Natural killer cell (primary cell): ENCODE results near the gene NLN. TPM values are rescaled to one million over a fixed set of nuclear protein-coding genes. Genes with fewer than 3 reads are reported as not detected.
A peak's percentile ranks its signal among the peaks of the same experiment; 100 is the strongest.

Experiments used
- ATAC-seq, 3 donors: fragments of 150-1000 bp in 2 of 3; fragments of 200-7000 bp in 1 of 3; cut with Tn5 transposase; 1 replicate in 1 of 3; 2 replicates in 2 of 3; pipeline ENCODE4 v1.10.0; 2021; ENCODE audit warnings: mild to moderate bottlenecking in 2 of 3, moderate library complexity in 2 of 3
- DNase-seq, 2 donors: peaks; one replicate each; pipeline versions ENCODE4 v3.0.0 to v3.0.0-alpha.2; 2013 to 2021; ENCODE audit warnings: mixed read lengths in 1 of 2
- H3K27ac ChIP-seq: one replicate; pipeline ENCODE4 v1.5.1; 2013; ENCODE audit warnings: mild to moderate bottlenecking, low read length
- H3K27me3 ChIP-seq: one replicate; pipeline ENCODE4 v1.6.1; 2013; ENCODE audit warnings: low read length; ENCODE audit not compliant: control insufficient read depth, insufficient read depth
- H3K36me3 ChIP-seq: one replicate; pipeline ENCODE4 v1.6.1; 2013; ENCODE audit warnings: low read length; ENCODE audit not compliant: control insufficient read depth, insufficient read depth
- H3K4me1 ChIP-seq: one replicate; pipeline ENCODE4 v1.6.1; 2013; ENCODE audit warnings: low read length; ENCODE audit not compliant: control insufficient read depth, insufficient read depth
- H3K4me3 ChIP-seq: one replicate; pipeline ENCODE4 v1.5.1; 2013; ENCODE audit warnings: low read length
- H3K9me3 ChIP-seq: one replicate; pipeline ENCODE4 v1.6.1; 2013; ENCODE audit warnings: low read length; ENCODE audit not compliant: control insufficient read depth, insufficient read depth
- H3K27ac Mint-ChIP-seq, 2 donors: one replicate each; pipeline ENCODE4 v1.8.0; 2022; ENCODE audit warnings: mild to moderate bottlenecking in 2 of 2, mixed read lengths in 2 of 2, moderate library complexity in 1 of 2
- H3K27me3 Mint-ChIP-seq, 2 donors: one replicate each; pipeline ENCODE4 v1.8.0; 2022; ENCODE audit warnings: low read depth in 2 of 2, mixed read lengths in 2 of 2
- H3K36me3 Mint-ChIP-seq: one replicate; pipeline ENCODE4 v1.8.0; 2022; ENCODE audit warnings: mixed read lengths
- H3K4me1 Mint-ChIP-seq, 2 donors: one replicate each; pipeline ENCODE4 v1.8.0; 2022; ENCODE audit warnings: mixed read lengths in 2 of 2
- H3K4me3 Mint-ChIP-seq: one replicate; pipeline ENCODE4 v1.8.0; 2022; ENCODE audit warnings: mild to moderate bottlenecking, moderate library complexity, mixed read lengths
- H3K9me3 Mint-ChIP-seq, 2 donors: one replicate each; pipeline ENCODE4 v1.8.0; 2022; ENCODE audit warnings: mixed read lengths in 2 of 2
- CTCF ChIP-seq: fragments of 200-600 bp; IDR thresholded peaks from one replicate; pipeline ENCODE4 v1.8.0; 2022; ENCODE audit warnings: antibody characterized with exemption
- WGBS: methylation state at CpG from one replicate; pipeline ENCODE4 v1.1.7; 2013; ENCODE audit warnings: missing lambda C conversion rate; ENCODE audit not compliant: insufficient coverage; 5-methylcytosine and 5-hydroxymethylcytosine counted together
- intact Hi-C: fragments of 100-400 bp; cut with micrococcal nuclease; formaldehyde crosslinking; loops from one replicate; pipeline ENCODE4 v1.14.2; 2022
- total RNA-seq, 4 donors: library from RNA; stranded (reverse); fragments of 120-200 nt in 1 of 4; gene quantifications; one replicate each; pipeline versions ENCODE4 v1.2.3 to v1.2.4, GENCODE V29; 2013 to 2022

NLN gene
- total RNA-seq, 3 donors from 2014 or later (not counting 1 experiment from before 2014, with no cell fraction given), result 0.86 to 2.0 (median 1.3) TPM

GRCh38 chr5:65734921-65735320 lies 12.9 kb downstream of the NLN start:
- H3K27ac Mint-ChIP-seq, result no peak overlapping the region
- no peaks in the 10 kb centered on the region for H3K4me1 Mint-ChIP-seq
- peak in 1 of 2 donors; percentile 6 for DNase-seq
- no peaks in the 10 kb centered on the region for H3K27me3 ChIP-seq
- 60% methylated on average over 1 of the region's 1 CpG for WGBS
- H3K4me3 ChIP-seq, result no peak overlapping the region
- peaks cover 8 to 16% of the 10 kb centered on the region in 2 donors for H3K27me3 Mint-ChIP-seq
- no peak for TF ChIP-seq CTCF
- no peaks in the 10 kb centered on the region for H3K36me3 ChIP-seq
- no peaks in the 10 kb centered on the region for H3K9me3 ChIP-seq
- no peaks in the 10 kb centered on the region for H3K9me3 Mint-ChIP-seq
- H3K4me3 Mint-ChIP-seq, result no peak overlapping the region
- H3K4me1 ChIP-seq, result no peaks in the 10 kb centered on the region
- H3K36me3 Mint-ChIP-seq, result no peaks in the 10 kb centered on the region
- intact Hi-C loops, result no loop called here
- ATAC-seq, result peak in 1 of 3 donors; percentile 30
- H3K27ac ChIP-seq, result no peak overlapping the region

GRCh38 chr5:65736011-65736410 lies 14.0 kb downstream of the NLN start:
- Mint-ChIP-seq H3K9me3 (no peaks in the 10 kb centered on the region), H3K27ac (no peak overlapping the region), H3K4me3 (no peak overlapping the region), H3K4me1 (no peaks in the 10 kb centered on the region), H3K27me3 (peaks cover 8 to 14% of the 10 kb centered on the region in 2 donors), H3K36me3 (no peaks in the 10 kb centered on the region)
- Histone ChIP-seq H3K27ac (no peak overlapping the region), H3K9me3 (no peaks in the 10 kb centered on the region), H3K4me1 (no peaks in the 10 kb centered on the region), H3K36me3 (no peaks in the 10 kb centered on the region), H3K27me3 (no peaks in the 10 kb centered on the region), H3K4me3 (no peak overlapping the region)
- ATAC-seq, result no peak
- no CpG with 5 or more reads among the region's 1 CpG for WGBS
- TF ChIP-seq CTCF, result no peak
- DNase-seq, result no peak
- intact Hi-C loops, result no loop called here

GRCh38 chr5:65737842-65738241 lies 15.8 kb downstream of the NLN start:
- no peaks in the 10 kb centered on the region for H3K9me3 Mint-ChIP-seq
- H3K4me3 ChIP-seq, result no peak overlapping the region
- no peaks in the 10 kb centered on the region for H3K36me3 Mint-ChIP-seq
- intact Hi-C loops, result no loop called here
- no peaks in the 10 kb centered on the region for H3K9me3 ChIP-seq
- H3K4me1 ChIP-seq, result no peaks in the 10 kb centered on the region
- ATAC-seq, result no peak
- H3K27ac Mint-ChIP-seq, result no peak overlapping the region
- DNase-seq, result no peak
- H3K27me3 Mint-ChIP-seq, result peaks cover 0 to 11% of the 10 kb centered on the region in 2 donors
- H3K4me3 Mint-ChIP-seq, result no peak overlapping the region
- no peak overlapping the region for H3K27ac ChIP-seq
- no peaks in the 10 kb centered on the region for H3K4me1 Mint-ChIP-seq
- TF ChIP-seq CTCF, result no peak
- no peaks in the 10 kb centered on the region for H3K27me3 ChIP-seq
- H3K36me3 ChIP-seq, result no peaks in the 10 kb centered on the region
- WGBS, result 87% methylated on average over 7 of the region's 7 CpGs

GRCh38 chr5:65738305-65738704 lies 16.3 kb downstream of the NLN start:
- DNase-seq (no peak), ATAC-seq (no peak)
- Histone ChIP-seq H3K4me3 (no peak overlapping the region), H3K4me1 (no peaks in the 10 kb centered on the region), H3K27ac (no peak overlapping the region), H3K36me3 (no peaks in the 10 kb centered on the region), H3K9me3 (no peaks in the 10 kb centered on the region), H3K27me3 (no peaks in the 10 kb centered on the region)
- no peaks in the 10 kb centered on the region for H3K9me3 Mint-ChIP-seq
- H3K27me3 Mint-ChIP-seq, result peaks cover 0 to 11% of the 10 kb centered on the region in 2 donors
- TF ChIP-seq CTCF, result no peak
- WGBS, result 68% methylated on average over 1 of the region's 4 CpGs
- no peaks in the 10 kb centered on the region for H3K36me3 Mint-ChIP-seq
- intact Hi-C loops, result no loop called here
- H3K4me3 Mint-ChIP-seq, result no peak overlapping the region
- H3K4me1 Mint-ChIP-seq, result no peaks in the 10 kb centered on the region
- no peak overlapping the region for H3K27ac Mint-ChIP-seq
